Vagina (tissue), 2 donors: ENCODE data around the gene CYP1B1.

ENCODE experiments used
- POLR2AphosphoS5 ChIP-seq, 2 donors: sonication (generic); formaldehyde crosslinking; IDR thresholded peaks; one replicate each; pipeline ENCODE4 v1.9.0; 2017; ENCODE audit warnings: antibody characterized with exemption in 2 of 2, mild to moderate bottlenecking in 2 of 2, low read depth in 1 of 2; ENCODE audit not compliant: insufficient read depth in 1 of 2
- TF ChIP-seq, protein P1 (sequence below), 3 experiments: fragments of 450-650 bp in 2 of 3; fragments of 200-600 bp in 1 of 3; sonication (generic) in 1 of 3; IDR thresholded peaks; one replicate each; pipeline ENCODE4 v1.5.1; 2017 to 2019; ENCODE audit warnings: antibody characterized with exemption in 3 of 3, mild to moderate bottlenecking in 2 of 3, moderate library complexity in 2 of 3

DNA sequence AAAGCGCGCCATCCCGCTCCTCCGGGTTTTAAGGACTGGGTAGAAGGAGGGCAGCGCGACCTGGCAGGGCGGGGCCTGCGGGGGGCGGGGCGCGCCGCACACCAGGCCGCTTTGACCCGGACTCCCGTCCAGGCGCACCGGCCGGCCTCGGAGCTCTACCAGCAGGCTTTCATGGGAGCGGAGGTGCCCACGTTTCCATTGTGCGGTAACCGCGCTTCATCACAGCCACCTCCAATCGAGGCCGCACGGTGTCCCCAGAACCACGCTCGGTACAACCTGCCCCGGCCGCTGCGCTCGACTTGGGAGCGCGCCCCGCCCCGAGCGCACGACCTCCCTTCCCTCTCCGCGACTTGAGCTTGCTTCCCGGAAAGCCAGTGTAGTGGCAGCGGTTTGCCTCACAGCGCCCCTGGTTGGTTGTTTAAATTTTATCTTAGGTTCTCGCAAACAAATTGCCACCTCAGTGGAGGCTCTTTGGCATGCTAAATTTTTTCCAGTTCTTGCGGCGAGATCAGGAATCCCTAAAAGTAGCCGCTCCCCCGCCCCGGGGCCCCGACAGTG lies 280 bp upstream of the CYP1B1 start:
- TF ChIP-seq, protein P1, sequence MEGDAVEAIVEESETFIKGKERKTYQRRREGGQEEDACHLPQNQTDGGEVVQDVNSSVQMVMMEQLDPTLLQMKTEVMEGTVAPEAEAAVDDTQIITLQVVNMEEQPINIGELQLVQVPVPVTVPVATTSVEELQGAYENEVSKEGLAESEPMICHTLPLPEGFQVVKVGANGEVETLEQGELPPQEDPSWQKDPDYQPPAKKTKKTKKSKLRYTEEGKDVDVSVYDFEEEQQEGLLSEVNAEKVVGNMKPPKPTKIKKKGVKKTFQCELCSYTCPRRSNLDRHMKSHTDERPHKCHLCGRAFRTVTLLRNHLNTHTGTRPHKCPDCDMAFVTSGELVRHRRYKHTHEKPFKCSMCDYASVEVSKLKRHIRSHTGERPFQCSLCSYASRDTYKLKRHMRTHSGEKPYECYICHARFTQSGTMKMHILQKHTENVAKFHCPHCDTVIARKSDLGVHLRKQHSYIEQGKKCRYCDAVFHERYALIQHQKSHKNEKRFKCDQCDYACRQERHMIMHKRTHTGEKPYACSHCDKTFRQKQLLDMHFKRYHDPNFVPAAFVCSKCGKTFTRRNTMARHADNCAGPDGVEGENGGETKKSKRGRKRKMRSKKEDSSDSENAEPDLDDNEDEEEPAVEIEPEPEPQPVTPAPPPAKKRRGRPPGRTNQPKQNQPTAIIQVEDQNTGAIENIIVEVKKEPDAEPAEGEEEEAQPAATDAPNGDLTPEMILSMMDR (IDR thresholded peaks at IDR 0.05), result peak in 2 of 3 experiments; percentile 21 to 39
- TF ChIP-seq POLR2AphosphoS5 (IDR thresholded peaks at IDR 0.05; ENCODE audit: insufficient read depth in 1 of 2, low read depth in 1 of 2), result peak in 1 of 2 donors; percentile 72
